Endothelial cell (in vitro differentiated cells): ENCODE results near the gene NHS. TPM values are rescaled to one million over a fixed set of nuclear protein-coding genes. Genes with fewer than 3 reads are reported as not detected.
A peak's percentile ranks its signal among the peaks of the same experiment; 100 is the strongest.

ENCODE experiments used
- DNase-seq: peaks from one replicate; pipeline ENCODE4 v3.0.0; 2021; ENCODE audit warnings: low spot score
- H3K27ac Mint-ChIP-seq: one replicate; pipeline ENCODE4 v1.8.0; 2021; ENCODE audit warnings: mixed read lengths, inconsistent platforms; ENCODE audit not compliant: unreplicated experiment
- H3K27me3 Mint-ChIP-seq: one replicate; pipeline ENCODE4 v1.8.0; 2021; ENCODE audit warnings: mild to moderate bottlenecking, moderate library complexity, mixed read lengths, inconsistent platforms; ENCODE audit not compliant: unreplicated experiment
- H3K36me3 Mint-ChIP-seq: one replicate; pipeline ENCODE4 v1.8.0; 2021; ENCODE audit warnings: mild to moderate bottlenecking, low read depth, mixed read lengths, inconsistent platforms; ENCODE audit not compliant: unreplicated experiment
- H3K4me1 Mint-ChIP-seq: one replicate; pipeline ENCODE4 v1.8.0; 2021; ENCODE audit warnings: mild to moderate bottlenecking, mixed read lengths, inconsistent platforms; ENCODE audit not compliant: unreplicated experiment
- H3K4me3 Mint-ChIP-seq: one replicate; pipeline ENCODE4 v1.8.0; 2021; ENCODE audit warnings: mild to moderate bottlenecking, mixed read lengths, inconsistent platforms; ENCODE audit not compliant: unreplicated experiment
- H3K9me3 Mint-ChIP-seq: one replicate; pipeline ENCODE4 v1.8.0; 2021; ENCODE audit warnings: mixed read lengths, inconsistent platforms; ENCODE audit not compliant: unreplicated experiment
- total RNA-seq: library from RNA; stranded (reverse); fragmentation: NEBNext Ultra II Directional; extraction: Animal tissue kit (Norgen Biotek cat#: 25700); gene quantifications from one replicate; pipeline ENCODE4 v1.2.1, GENCODE V29; 2021; ENCODE audit not compliant: unreplicated experiment
- TF ChIP-seq, protein P1 (sequence below): fragments of 200-600 bp; sonication (generic); IDR thresholded peaks from one replicate; pipeline ENCODE4 v1.5.0; 2021; ENCODE audit warnings: antibody characterized with exemption; ENCODE audit not compliant: unreplicated experiment

The NHS gene
- total RNA-seq, 1 donor from 2014 or later, result 5.3 TPM

DNA sequence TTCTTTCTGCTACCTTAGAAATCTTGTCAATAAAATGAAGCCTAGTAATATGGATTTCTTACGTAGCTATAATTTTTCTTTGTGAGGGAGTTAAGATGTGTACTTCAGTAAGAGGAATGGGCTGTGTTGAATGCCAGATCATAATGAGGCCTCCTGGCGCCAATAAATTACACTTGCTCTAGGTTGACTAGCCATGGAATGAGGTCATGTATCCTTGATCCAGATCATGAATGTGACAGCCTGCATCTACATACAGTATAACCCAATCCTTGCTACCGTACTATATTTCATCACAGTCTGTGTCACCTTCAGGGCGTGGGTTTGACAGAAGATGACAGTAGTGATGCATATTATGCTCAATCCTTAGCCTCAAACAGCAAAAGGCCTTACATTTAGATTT is 36.2 kb downstream of the NHS start:
- H3K4me3 Mint-ChIP-seq, result no peak overlapping the region
- TF ChIP-seq, protein P1, sequence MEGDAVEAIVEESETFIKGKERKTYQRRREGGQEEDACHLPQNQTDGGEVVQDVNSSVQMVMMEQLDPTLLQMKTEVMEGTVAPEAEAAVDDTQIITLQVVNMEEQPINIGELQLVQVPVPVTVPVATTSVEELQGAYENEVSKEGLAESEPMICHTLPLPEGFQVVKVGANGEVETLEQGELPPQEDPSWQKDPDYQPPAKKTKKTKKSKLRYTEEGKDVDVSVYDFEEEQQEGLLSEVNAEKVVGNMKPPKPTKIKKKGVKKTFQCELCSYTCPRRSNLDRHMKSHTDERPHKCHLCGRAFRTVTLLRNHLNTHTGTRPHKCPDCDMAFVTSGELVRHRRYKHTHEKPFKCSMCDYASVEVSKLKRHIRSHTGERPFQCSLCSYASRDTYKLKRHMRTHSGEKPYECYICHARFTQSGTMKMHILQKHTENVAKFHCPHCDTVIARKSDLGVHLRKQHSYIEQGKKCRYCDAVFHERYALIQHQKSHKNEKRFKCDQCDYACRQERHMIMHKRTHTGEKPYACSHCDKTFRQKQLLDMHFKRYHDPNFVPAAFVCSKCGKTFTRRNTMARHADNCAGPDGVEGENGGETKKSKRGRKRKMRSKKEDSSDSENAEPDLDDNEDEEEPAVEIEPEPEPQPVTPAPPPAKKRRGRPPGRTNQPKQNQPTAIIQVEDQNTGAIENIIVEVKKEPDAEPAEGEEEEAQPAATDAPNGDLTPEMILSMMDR, result no peak
- no peaks in the 10 kb centered on the region for H3K9me3 Mint-ChIP-seq
- DNase-seq, result no peak
- H3K36me3 Mint-ChIP-seq, result no peaks in the 10 kb centered on the region
- peaks cover 2% of the 10 kb centered on the region for H3K27me3 Mint-ChIP-seq
- no peak overlapping the region for H3K27ac Mint-ChIP-seq
- H3K4me1 Mint-ChIP-seq, result peaks cover 18% of the 10 kb centered on the region

- H3K4me1 Mint-ChIP-seq, result peaks cover 22% of the 10 kb centered on the region
- peaks cover 4% of the 10 kb centered on the region for H3K27me3 Mint-ChIP-seq
- no peaks in the 10 kb centered on the region for H3K36me3 Mint-ChIP-seq
- no peaks in the 10 kb centered on the region for H3K9me3 Mint-ChIP-seq
- DNase-seq, result no peak
- no peak overlapping the region for H3K27ac Mint-ChIP-seq
- no peak overlapping the region for H3K4me3 Mint-ChIP-seq
- TF ChIP-seq, protein P1, result no peak
Observed at GRCh38 chrX:17412692-17413091, 37.7 kb downstream of the NHS start.

- Mint-ChIP-seq H3K36me3 (no peaks in the 10 kb centered on the region), H3K4me1 (peaks cover 22% of the 10 kb centered on the region), H3K27ac (no peak overlapping the region), H3K4me3 (no peak overlapping the region), H3K27me3 (peaks cover 4% of the 10 kb centered on the region), H3K9me3 (no peaks in the 10 kb centered on the region)
- DNase-seq, result no peak
- TF ChIP-seq, protein P1, result no peak
Observed at GRCh38 chrX:17413228-17413627, 38.2 kb downstream of the NHS start.

DNA sequence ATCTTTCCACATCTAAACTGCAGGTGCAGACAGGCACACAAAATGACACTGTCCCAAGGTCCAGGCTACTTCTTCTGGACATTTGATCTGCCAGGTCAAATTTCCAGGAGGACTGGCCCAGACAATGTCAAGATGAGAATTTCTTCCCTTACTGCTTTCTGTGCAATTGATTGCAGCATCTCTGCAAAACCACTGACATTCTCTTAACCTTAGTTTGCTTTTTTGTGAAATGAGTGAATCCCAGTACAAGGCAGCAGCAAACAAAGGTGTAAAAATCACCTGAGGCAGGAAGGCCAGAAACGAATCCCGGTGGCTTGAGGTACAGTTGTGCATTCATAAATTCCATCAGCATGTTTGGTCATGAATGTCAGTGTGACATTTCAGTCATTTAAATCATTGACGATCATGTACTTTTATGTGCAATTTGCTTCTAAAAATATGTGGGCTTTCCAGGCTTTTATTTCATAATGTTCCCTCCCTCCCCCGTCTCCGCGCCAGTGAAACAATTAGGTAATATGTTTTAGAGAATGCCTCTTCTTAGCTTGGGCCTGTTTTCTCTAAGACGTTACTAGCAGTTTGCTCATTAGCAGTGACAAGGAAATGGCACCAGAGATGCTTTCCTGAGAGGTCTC is 39.1 kb downstream of the NHS start:
- H3K4me3 Mint-ChIP-seq, result no peak overlapping the region
- H3K36me3 Mint-ChIP-seq, result no peaks in the 10 kb centered on the region
- H3K27me3 Mint-ChIP-seq, result peaks cover 4% of the 10 kb centered on the region
- H3K9me3 Mint-ChIP-seq, result no peaks in the 10 kb centered on the region
- TF ChIP-seq, protein P1, result no peak
- peaks cover 22% of the 10 kb centered on the region for H3K4me1 Mint-ChIP-seq
- DNase-seq, result no peak
- H3K27ac Mint-ChIP-seq, result no peak overlapping the region

GRCh38 chrX:17414839-17415238 is 39.8 kb downstream of the NHS start:
- Mint-ChIP-seq H3K4me1 (peaks cover 22% of the 10 kb centered on the region), H3K27ac (no peak overlapping the region), H3K36me3 (no peaks in the 10 kb centered on the region), H3K27me3 (peaks cover 4% of the 10 kb centered on the region), H3K4me3 (no peak overlapping the region), H3K9me3 (no peaks in the 10 kb centered on the region)
- TF ChIP-seq, protein P1, result no peak
- peak; percentile 2 for DNase-seq
